ENCODE results near the gene EMX1. TPM values are rescaled to one million over a fixed set of nuclear protein-coding genes. Genes with fewer than 3 reads are reported as not detected.

Gene EMX1
- total RNA-seq, 2 experiments from 2014 or later, result not detected

- POLR2A ChIA-PET, result no interaction called here
Measured at GRCh38 chr2:72933207-72933606, 15.9 kb downstream of the EMX1 start.

GRCh38 chr2:72933646-72934151 is 16.4 kb downstream of the EMX1 start:
- intact Hi-C loops (cut with micrococcal nuclease; ENCODE audit: unreplicated experiment), result no loop called here
- TF ChIP-seq EZH2phosphoT487 (IDR thresholded peaks at IDR 0.05; ENCODE audit: borderline replicate concordance, low read depth, low read length) (no peak), CTCF (conservative IDR thresholded peaks at IDR 0.05; ENCODE audit: low read length) (no peak)
- Histone ChIP-seq H3K4me3 (ENCODE audit: low read depth, low read length, poor library complexity, severe bottlenecking) (no peak overlapping the region), H2AFZ (ENCODE audit: low read length) (no peak overlapping the region), H3K9me3 (ENCODE audit: low read length) (no peaks in the 10 kb centered on the region), H3K36me3 (ENCODE audit: insufficient read depth, low read length) (no peaks in the 10 kb centered on the region), H3K4me2 (ENCODE audit: low read length) (no peak overlapping the region), H3K4me1 (ENCODE audit: insufficient read depth, low read length, poor library complexity, severe bottlenecking) (no peaks in the 10 kb centered on the region), H3K79me2 (ENCODE audit: insufficient read depth, low read depth, low read length) (no peaks in the 10 kb centered on the region), H3K27ac (ENCODE audit: low read depth, low read length, poor library complexity, severe bottlenecking) (no peak overlapping the region), H3K9me2 (ENCODE audit: insufficient read depth, low read length) (no peaks in the 10 kb centered on the region), H4K20me1 (ENCODE audit: insufficient read depth, low read length) (no peaks in the 10 kb centered on the region)
- ChIA-PET CTCF (ENCODE audit: unreplicated experiment) (no interaction called here), POLR2A (no interaction called here)
- no peak for DNase-seq (ENCODE audit: low spot score)
- no TSS peak for BruUV-seq (replicated peaks)

More at GRCh38 chr2:72933207-72933606, 15.9 kb downstream of the EMX1 start:
- no peaks in the 10 kb centered on the region for H4K20me1 ChIP-seq (ENCODE audit: insufficient read depth, low read length)
- no peaks in the 10 kb centered on the region for H3K36me3 ChIP-seq (ENCODE audit: insufficient read depth, low read length)
- no peaks in the 10 kb centered on the region for H3K9me2 ChIP-seq (ENCODE audit: insufficient read depth, low read length)
- no TSS peak for BruUV-seq (replicated peaks)
- no peak overlapping the region for H3K4me3 ChIP-seq (ENCODE audit: low read depth, low read length, poor library complexity, severe bottlenecking)
- no peaks in the 10 kb centered on the region for H3K79me2 ChIP-seq (ENCODE audit: insufficient read depth, low read depth, low read length)
- no peak overlapping the region for H3K4me2 ChIP-seq (ENCODE audit: low read length)
- intact Hi-C loops (cut with micrococcal nuclease; ENCODE audit: unreplicated experiment), result no loop called here
- H3K4me1 ChIP-seq (ENCODE audit: insufficient read depth, low read length, poor library complexity, severe bottlenecking), result no peaks in the 10 kb centered on the region
- CTCF ChIA-PET (ENCODE audit: unreplicated experiment), result no interaction called here
- no peaks in the 10 kb centered on the region for H3K9me3 ChIP-seq (ENCODE audit: low read length)
- no peak for TF ChIP-seq CTCF (conservative IDR thresholded peaks at IDR 0.05; ENCODE audit: low read length)
- no peak for TF ChIP-seq EZH2phosphoT487 (IDR thresholded peaks at IDR 0.05; ENCODE audit: borderline replicate concordance, low read depth, low read length)
- no peak overlapping the region for H3K27ac ChIP-seq (ENCODE audit: low read depth, low read length, poor library complexity, severe bottlenecking)
- no peak for DNase-seq (ENCODE audit: low spot score)
- H2AFZ ChIP-seq (ENCODE audit: low read length), result no peak overlapping the region

GRCh38 chr2:72934683-72935610 is 17.6 kb downstream of the EMX1 start:
- Histone ChIP-seq H3K79me2 (ENCODE audit: insufficient read depth, low read depth, low read length) (no peaks in the 10 kb centered on the region), H3K4me1 (ENCODE audit: insufficient read depth, low read length, poor library complexity, severe bottlenecking) (no peaks in the 10 kb centered on the region), H3K9me2 (ENCODE audit: insufficient read depth, low read length) (no peaks in the 10 kb centered on the region), H4K20me1 (ENCODE audit: insufficient read depth, low read length) (no peaks in the 10 kb centered on the region), H3K36me3 (ENCODE audit: insufficient read depth, low read length) (no peaks in the 10 kb centered on the region), H3K4me2 (ENCODE audit: low read length) (no peak overlapping the region), H3K9me3 (ENCODE audit: low read length) (no peaks in the 10 kb centered on the region), H2AFZ (ENCODE audit: low read length) (no peak overlapping the region), H3K4me3 (ENCODE audit: low read depth, low read length, poor library complexity, severe bottlenecking) (no peak overlapping the region), H3K27ac (ENCODE audit: low read depth, low read length, poor library complexity, severe bottlenecking) (no peak overlapping the region)
- no peak for TF ChIP-seq EZH2phosphoT487 (IDR thresholded peaks at IDR 0.05; ENCODE audit: borderline replicate concordance, low read depth, low read length)
- TF ChIP-seq CTCF (conservative IDR thresholded peaks at IDR 0.05; ENCODE audit: low read length), result peak; percentile 43; the same call in 1 of the 2 replicates
- ChIA-PET POLR2A (no interaction called here), CTCF (ENCODE audit: unreplicated experiment) (interaction anchor here (0.6 kb wide), 2 partner anchors 49 to 243 kb away, joined by 3 to 4 read pairs; no protein-coding TSS in a partner anchor)
- peak; percentile 18 for DNase-seq (ENCODE audit: low spot score)
- intact Hi-C loops (cut with micrococcal nuclease; ENCODE audit: unreplicated experiment), result no loop called here
- no TSS peak for BruUV-seq (replicated peaks)
